WERI-Rb-1 (cell line): Measurements from ENCODE around the gene CAPN11.
A peak's percentile ranks its signal among the peaks of the same experiment; 100 is the strongest.
"Not testable (repeated sequence)": the region's sequence is repeated elsewhere in the genome, so short reads cannot be mapped to it uniquely, and the experiment has no call there.

Experiments
- DNase-seq: peaks from one replicate; pipeline ENCODE4 v3.0.0-alpha.2; 2020
- H3K27ac ChIP-seq: fragments of 250-450 bp; sonication (Bioruptor Pico); 2 replicates; pipeline ENCODE4 v1.5.1; 2020; ENCODE audit warnings: mild to moderate bottlenecking, moderate library complexity
- H3K27me3 ChIP-seq: fragments of 250-450 bp; sonication (Bioruptor Pico); 2 replicates; pipeline ENCODE4 v1.5.1; 2021; ENCODE audit warnings: mild to moderate bottlenecking, low read depth, moderate library complexity; ENCODE audit not compliant: insufficient read depth, severe bottlenecking
- H3K36me3 ChIP-seq: fragments of 250-450 bp; sonication (Bioruptor Pico); 2 replicates; pipeline ENCODE4 v1.5.1; 2020; ENCODE audit warnings: mild to moderate bottlenecking, moderate library complexity
- H3K4me3 ChIP-seq: 2 replicates; pipeline ENCODE4 v1.5.1; 2011; ENCODE audit warnings: low read depth, mild to moderate bottlenecking, control low read depth, low read length
- H3K9me3 ChIP-seq: fragments of 250-450 bp; sonication (Bioruptor Pico); 2 replicates; pipeline ENCODE4 v1.5.1; 2021; ENCODE audit warnings: mild to moderate bottlenecking, moderate library complexity; ENCODE audit not compliant: severe bottlenecking
- CTCF ChIP-seq: IDR thresholded peaks from 2 replicates; pipeline ENCODE4 v1.5.1; 2011; ENCODE audit warnings: low read depth, mild to moderate bottlenecking, control low read depth, inconsistent platforms, low read length

CAPN11 gene

GRCh38 chr6:44142835-44143234 is 15.8 kb upstream of the CAPN11 start:
- no peaks in the 10 kb centered on the region for H3K27me3 ChIP-seq
- no peak for DNase-seq
- H3K4me3 ChIP-seq: no peak overlapping the region
- no peak for TF ChIP-seq CTCF
- H3K9me3 ChIP-seq: no peaks in the 10 kb centered on the region
- peaks cover 58% of the 10 kb centered on the region for H3K36me3 ChIP-seq
- H3K27ac ChIP-seq: peak overlapping the region; percentile 12; the same call in 1 of the 2 replicates

GRCh38 chr6:44143731-44144130 is 14.9 kb upstream of the CAPN11 start:
- DNase-seq: peak; percentile 8
- Histone ChIP-seq H3K27ac (no peak overlapping the region), H3K9me3 (no peaks in the 10 kb centered on the region), H3K27me3 (no peaks in the 10 kb centered on the region), H3K36me3 (peaks cover 67% of the 10 kb centered on the region), H3K4me3 (no peak overlapping the region)
- no peak for TF ChIP-seq CTCF

DNA sequence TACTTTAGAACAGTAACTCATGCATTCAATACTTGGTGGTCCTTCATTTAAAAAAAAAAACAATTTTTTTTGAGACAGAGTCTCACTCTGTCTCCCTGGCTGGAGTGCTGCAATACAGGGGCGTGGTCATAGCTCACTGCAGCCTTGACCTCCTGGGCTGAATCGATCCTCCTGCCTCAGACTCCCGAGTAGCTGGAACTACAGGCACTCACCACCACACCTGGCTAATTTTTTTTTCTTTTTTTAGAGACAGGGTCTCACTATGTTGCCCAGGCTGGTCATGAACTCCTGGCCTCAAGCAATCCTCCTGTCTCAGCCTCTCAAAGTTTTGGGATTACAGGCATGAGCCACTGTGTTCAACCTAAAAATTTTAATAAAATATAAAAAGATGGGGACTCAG is 14.1 kb upstream of the CAPN11 start:
- not testable (repeated sequence) for H3K9me3 ChIP-seq, H3K27me3 ChIP-seq, H3K27ac ChIP-seq, H3K4me3 ChIP-seq, DNase-seq
- H3K36me3 ChIP-seq: peaks cover 72% of the 10 kb centered on the region

DNA sequence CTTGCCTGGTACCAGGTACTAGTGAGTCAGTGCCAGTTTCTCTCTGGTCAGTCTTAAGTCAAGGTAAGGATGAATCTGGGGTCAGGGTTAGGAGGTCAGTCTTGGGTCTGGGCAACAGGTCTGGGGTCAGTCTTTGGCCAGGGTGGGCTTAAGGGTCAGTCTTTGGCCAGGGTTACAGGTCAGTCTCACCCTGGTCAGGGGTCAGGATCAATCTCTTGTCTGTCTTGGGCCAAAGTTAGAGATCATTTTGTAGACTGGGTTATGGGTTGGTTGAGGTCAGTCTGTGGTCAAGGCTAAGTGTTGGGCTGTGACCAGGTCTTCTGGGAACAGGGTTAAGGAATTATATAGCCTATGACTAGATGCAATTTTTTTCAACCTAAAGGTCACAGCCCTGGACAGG is 12.8 kb upstream of the CAPN11 start:
- TF ChIP-seq CTCF: no peak
- Histone ChIP-seq H3K27ac (no peak overlapping the region), H3K36me3 (peaks cover 66% of the 10 kb centered on the region), H3K9me3 (no peaks in the 10 kb centered on the region), H3K4me3 (no peak overlapping the region), H3K27me3 (no peaks in the 10 kb centered on the region)
- DNase-seq: no peak

DNA sequence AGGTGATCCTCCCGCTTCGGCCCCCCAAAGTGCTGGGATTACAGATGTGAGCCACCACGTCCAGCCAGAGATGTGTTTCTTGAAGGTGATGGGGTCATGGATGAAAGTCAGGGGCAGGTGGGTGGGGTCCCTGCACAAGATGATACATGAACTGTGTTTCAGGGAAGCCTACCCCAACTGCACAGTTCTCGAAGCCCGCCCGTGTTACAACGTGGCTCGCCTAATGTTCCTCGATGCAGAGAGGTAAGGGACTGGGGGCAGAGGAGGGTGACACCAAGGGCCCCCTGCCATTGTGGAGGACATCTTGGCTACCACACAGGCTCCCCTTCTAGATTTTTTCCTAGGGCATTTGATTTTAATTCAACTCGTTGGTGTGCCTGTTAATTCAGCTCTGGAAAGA is 11.9 kb upstream of the CAPN11 start:
- Histone ChIP-seq H3K27me3 (no peaks in the 10 kb centered on the region), H3K4me3 (no peak overlapping the region), H3K36me3 (peaks cover 61% of the 10 kb centered on the region), H3K27ac (no peak overlapping the region), H3K9me3 (no peaks in the 10 kb centered on the region)
- DNase-seq: no peak
- no peak for TF ChIP-seq CTCF

- peaks cover 59% of the 10 kb centered on the region for H3K36me3 ChIP-seq
Measured at GRCh38 chr6:44147256-44147655, 11.4 kb upstream of the CAPN11 start.

More at GRCh38 chr6:44147256-44147655, 11.4 kb upstream of the CAPN11 start:
- no peak for TF ChIP-seq CTCF
- no peaks in the 10 kb centered on the region for H3K27me3 ChIP-seq
- no peak overlapping the region for H3K27ac ChIP-seq
- H3K9me3 ChIP-seq: no peaks in the 10 kb centered on the region
- H3K4me3 ChIP-seq: no peak overlapping the region
- DNase-seq: no peak
